HuH-7 (cell line): ENCODE data around the gene ACOXL.

Experiments used
- DNase-seq: peaks from one replicate; pipeline ENCODE4 v3.0.0; 2011; ENCODE audit warnings: low spot score

Gene ACOXL

GRCh38 chr2:110876167-110876999, 144.0 kb downstream of the ACOXL start:
- no peak for DNase-seq

- no peak for DNase-seq
Observed at GRCh38 chr2:110877031-110877827, 144.9 kb downstream of the ACOXL start.

- DNase-seq: no peak
Observed at GRCh38 chr2:110878150-110878549, 145.8 kb downstream of the ACOXL start.

- no peak for DNase-seq
Observed at GRCh38 chr2:110881908-110882307, 149.5 kb downstream of the ACOXL start.

- DNase-seq: no peak
Observed at GRCh38 chr2:110883406-110883805, 151.0 kb downstream of the ACOXL start.

- no peak for DNase-seq
Observed at GRCh38 chr2:110885256-110885655, 152.9 kb downstream of the ACOXL start.

GRCh38 chr2:110886826-110887573, 154.6 kb downstream of the ACOXL start:
- DNase-seq: no peak

GRCh38 chr2:110888411-110888810, 156.0 kb downstream of the ACOXL start:
- DNase-seq: no peak

- no peak for DNase-seq
Observed at GRCh38 chr2:110891626-110892025, 159.3 kb downstream of the ACOXL start.

GRCh38 chr2:110896226-110896625, 163.9 kb downstream of the ACOXL start:
- no peak for DNase-seq

- DNase-seq: no peak
Observed at GRCh38 chr2:110897966-110898365, 165.6 kb downstream of the ACOXL start.

- no peak for DNase-seq
Observed at GRCh38 chr2:110900191-110900590, 167.8 kb downstream of the ACOXL start.

GRCh38 chr2:110903548-110903947, 171.2 kb downstream of the ACOXL start:
- no peak for DNase-seq

- DNase-seq: no peak
Observed at GRCh38 chr2:110904116-110904778, 171.9 kb downstream of the ACOXL start.

GRCh38 chr2:110904779-110905148, 172.4 kb downstream of the ACOXL start:
- DNase-seq: no peak

GRCh38 chr2:110905217-110905616, 172.8 kb downstream of the ACOXL start:
- no peak for DNase-seq

- DNase-seq: no peak
Observed at GRCh38 chr2:110906613-110907298, 174.4 kb downstream of the ACOXL start.

GRCh38 chr2:110909501-110909900, 177.1 kb downstream of the ACOXL start:
- DNase-seq: no peak

GRCh38 chr2:110910423-110910822, 178.1 kb downstream of the ACOXL start:
- no peak for DNase-seq

GRCh38 chr2:110919738-110920137, 187.4 kb downstream of the ACOXL start:
- DNase-seq: no peak

- DNase-seq: no peak
Observed at GRCh38 chr2:110925479-110925878, 193.1 kb downstream of the ACOXL start.
